Endothelial cell of hepatic sinusoid (primary cell): Measurements from ENCODE around the gene ZBTB16.

Experiments used
- in situ Hi-C: cut with HindIII; loops from 2 replicates; pipeline ENCODE4 v1.10.0; 2017; ENCODE audit warnings: low sequenced_read_pairs

Gene ZBTB16

GRCh38 chr11:114063149-114063828 lies 3.8 kb downstream of the ZBTB16 start:
- in situ Hi-C loops = no loop called here

GRCh38 chr11:114063829-114064201 lies 4.3 kb downstream of the ZBTB16 start:
- in situ Hi-C loops = no loop called here

- in situ Hi-C loops = no loop called here
These were observed 4.7 kb downstream of the ZBTB16 start for GRCh38 chr11:114064216-114064615.

DNA sequence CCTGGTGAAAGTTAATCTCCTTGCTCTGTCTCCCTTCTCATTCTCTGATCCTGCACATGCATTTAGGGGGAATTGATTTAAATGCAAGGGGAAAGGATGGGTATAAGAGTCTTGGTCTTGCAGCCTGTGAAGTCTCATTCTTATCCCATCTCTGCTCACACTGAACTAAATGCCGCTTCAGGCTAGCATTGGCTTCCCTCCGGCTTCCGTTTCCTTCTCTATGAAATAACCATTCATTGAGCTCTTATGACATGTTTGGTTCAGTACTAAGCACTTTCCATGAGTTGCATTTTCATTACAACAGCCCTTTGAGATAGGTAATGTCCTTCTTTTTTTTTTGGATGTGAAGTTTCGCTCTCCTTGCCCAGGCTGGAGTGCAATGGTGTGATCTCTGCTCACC lies 5.6 kb downstream of the ZBTB16 start:
- in situ Hi-C loops = no loop called here

DNA sequence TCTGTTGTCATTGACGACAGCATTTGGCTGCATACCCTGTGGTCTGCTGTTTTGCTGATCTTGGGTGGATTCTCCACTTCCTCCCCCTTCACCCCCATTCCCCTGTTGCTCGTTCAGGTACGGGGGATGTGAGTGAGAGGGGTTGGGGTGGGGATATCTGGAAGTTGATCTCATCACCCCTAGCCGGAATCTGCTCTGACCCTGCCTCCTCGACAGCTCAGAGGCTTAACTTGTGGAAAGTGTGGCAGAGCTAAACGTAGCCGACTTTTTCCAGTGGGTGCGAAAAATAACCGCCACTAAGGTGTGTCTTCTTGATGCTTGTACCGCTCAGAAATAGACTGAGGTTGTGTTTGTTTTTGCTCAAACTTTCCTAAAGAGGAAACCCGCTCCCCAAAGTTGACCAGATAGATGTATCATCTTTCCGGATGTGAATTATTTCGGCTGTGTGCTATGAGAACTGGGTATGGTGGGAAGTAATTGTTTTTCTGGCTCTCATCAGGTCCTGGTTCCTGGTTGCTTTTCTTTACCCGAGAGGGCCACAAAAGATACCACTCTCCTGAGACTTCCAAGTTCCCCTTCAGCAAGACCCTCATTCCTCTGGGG lies 6.6 kb downstream of the ZBTB16 start:
- in situ Hi-C loops = no loop called here

DNA sequence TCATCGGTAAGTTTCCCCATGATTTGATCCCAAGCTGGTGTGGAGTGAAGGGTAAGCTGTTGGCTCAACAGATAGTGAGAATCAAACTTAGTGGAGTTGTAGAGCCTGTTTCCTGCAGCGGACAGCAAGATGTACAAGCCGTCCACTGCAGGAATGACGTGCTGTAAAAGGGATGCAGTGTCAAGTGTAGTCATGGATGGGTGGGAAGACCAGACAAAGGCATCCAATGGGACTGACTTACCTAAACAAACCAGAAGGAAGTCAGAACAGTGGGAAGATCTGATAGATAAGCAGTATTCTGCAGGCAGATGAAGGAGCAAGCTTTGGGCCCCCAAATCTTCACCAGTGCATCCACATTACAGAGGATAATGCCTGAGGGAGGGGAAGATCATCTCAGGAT lies 8.8 kb downstream of the ZBTB16 start:
- in situ Hi-C loops = no loop called here

GRCh38 chr11:114070464-114071139 lies 11.1 kb downstream of the ZBTB16 start:
- in situ Hi-C loops = no loop called here

GRCh38 chr11:114073007-114073827 lies 13.7 kb downstream of the ZBTB16 start:
- in situ Hi-C loops = no loop called here

- in situ Hi-C loops = no loop called here
These were observed 14.4 kb downstream of the ZBTB16 start for GRCh38 chr11:114073828-114074381.

DNA sequence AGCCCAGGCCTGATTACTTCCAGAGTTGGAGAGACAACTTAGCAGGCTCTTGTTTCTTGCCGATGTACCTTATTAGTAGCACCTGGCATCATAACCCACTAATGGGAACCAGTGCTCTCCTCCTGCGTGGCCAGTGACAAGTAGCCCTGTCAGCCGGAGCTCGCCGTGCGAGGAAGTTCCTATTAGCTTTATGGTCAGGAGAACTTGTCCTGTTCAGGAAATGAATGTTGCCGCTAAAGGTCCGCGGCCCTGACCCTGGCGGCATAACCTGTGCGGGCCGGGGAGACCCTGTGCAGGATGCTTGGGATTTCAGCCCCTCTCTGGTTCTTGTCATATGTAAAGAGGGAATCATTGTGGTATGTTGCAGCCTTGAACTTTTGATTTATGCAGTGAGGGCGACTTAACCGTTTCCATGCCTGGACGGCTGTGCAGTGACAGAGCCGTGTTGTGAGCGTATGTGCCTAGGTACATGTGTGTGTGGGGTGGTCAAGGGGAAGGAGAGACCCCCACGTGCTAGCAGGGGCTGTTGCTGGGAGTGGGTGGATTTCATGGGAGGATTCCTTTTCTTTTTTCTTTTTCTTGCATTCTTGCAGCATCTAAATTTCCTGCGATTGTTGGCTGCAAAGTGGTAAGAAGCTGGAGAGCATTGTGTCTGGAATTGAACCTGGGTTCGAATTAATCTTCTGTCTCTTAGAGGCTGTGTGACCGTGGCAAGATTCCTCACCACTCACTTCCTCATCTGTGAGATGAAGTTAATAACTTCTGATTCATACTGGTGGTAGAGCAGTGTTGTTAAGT lies 15.2 kb downstream of the ZBTB16 start:
- in situ Hi-C loops = no loop called here

DNA sequence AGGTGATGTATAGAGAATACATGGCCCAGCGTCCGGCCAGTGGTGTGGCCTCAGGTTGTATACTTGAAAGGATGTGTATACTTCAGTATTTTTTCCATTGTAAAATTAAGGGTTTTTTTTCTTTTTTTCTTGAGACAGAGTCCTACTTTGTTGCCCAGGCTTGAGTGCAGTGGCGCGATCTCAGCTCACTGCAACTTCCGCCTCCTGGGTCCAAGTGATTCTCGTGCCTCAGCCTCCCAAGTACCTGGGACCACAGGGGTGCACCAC lies 15.8 kb downstream of the ZBTB16 start:
- in situ Hi-C loops = no loop called here

GRCh38 chr11:114075891-114076441 lies 16.5 kb downstream of the ZBTB16 start:
- in situ Hi-C loops = no loop called here

- in situ Hi-C loops = no loop called here
These were observed 17.4 kb downstream of the ZBTB16 start for GRCh38 chr11:114076921-114077331.

DNA sequence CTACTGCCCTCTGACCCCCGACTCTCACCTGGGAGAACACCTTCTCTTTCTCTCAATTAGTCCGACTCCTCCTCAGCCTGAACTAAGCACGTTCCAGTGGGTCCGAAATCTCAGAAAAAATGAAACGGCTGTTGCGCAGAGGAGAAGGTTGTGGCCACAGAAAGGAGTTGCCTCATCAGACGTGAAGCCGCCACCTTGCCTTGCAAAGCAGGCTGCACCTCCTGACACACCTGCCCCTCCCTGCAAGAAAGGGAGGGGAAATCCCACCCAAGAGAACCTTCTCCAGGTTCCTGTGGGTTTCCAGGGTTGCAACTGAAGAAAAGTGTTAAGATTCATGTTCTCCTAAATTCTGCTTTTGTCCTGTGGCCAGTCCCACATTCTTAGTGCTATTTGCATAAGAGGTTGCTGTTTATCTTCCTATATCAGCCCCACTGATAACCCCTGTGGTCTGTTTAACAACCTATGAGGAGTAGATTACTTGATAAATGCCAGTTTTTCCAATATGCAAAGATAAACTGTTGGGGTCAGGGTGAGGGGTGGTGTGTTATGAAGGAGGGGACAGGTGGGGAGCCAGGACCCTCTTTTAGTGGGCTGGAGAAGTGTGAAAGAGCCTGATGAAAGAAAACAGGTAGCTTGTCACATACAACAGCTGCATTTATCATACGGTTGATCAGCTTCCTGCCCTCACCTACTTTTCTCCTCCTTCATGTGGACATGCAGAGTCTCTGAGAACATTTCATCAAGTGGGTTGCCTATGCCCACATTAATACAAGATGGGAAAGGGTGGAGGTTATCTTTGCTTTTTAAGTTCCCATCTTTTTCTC lies 18.2 kb downstream of the ZBTB16 start:
- in situ Hi-C loops = no loop called here

DNA sequence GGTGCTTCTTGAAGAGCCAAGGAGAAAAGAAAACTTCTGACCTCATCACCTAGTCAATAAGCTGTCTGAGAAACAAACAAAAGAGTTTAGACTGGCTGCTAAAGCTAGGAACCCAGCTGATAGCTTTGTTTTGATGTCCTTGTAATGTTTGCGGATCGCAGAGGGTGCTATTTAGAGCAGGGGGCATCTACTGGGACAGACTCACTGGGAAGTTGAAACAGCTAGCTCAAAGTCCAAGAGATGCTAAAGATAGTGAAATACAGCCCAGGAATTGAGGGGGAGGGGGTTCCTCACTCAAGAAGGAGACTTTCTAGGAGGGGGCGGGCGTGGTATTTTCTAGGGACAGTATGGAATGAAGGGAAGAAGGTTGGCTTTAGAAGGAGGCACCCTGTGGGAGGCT lies 18.9 kb downstream of the ZBTB16 start:
- in situ Hi-C loops = no loop called here

DNA sequence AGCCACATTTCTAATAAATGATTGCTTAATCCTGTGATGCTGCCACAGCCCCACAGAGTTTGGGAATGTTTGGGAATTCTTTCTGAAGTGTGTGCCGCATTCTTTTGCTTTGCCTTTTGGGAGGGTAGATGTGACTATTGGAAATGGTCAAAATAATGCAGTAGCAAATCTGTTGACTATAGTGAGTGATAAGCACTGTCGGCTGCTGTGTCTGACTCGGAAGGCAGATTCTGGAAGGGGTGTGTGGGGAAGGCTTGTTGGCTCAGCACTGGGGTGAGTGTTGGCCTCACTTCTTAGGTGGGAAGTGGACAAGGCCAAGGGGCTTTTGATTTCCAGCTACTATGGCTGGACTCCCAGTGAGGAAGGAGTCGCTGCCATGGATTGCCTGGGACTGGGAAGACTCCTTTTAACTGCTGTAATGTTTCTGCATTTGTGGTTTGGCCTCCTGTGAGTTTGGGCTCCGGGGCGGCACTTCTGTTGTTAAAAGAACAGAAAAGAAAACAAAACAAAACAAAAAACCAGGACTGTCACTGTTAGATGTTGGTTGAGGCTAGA lies 20.1 kb downstream of the ZBTB16 start:
- in situ Hi-C loops = no loop called here

DNA sequence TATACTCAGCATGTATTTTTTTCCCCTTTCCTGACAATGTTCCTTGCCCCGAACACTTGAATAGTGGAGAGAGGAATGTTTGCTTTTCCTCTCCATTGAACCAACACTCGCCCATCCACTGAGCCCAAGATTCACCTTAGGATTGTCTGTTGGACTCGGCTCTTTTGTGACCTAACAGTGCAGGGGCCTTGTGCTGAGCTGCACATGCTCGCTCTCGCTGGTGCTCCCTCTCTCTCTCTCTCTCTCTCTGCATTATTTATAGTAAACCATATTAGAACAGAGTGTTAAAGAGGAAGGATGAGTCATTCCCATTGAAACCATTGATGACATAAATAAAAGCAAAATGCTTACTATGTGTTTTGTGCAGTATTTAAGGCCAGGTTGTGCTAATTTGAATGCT lies 20.7 kb downstream of the ZBTB16 start:
- in situ Hi-C loops = no loop called here

- in situ Hi-C loops = no loop called here
These were observed 21.3 kb downstream of the ZBTB16 start for GRCh38 chr11:114080769-114081168.
